ENCODE data around the gene MROH2A.
A peak's percentile ranks its signal among the peaks of the same experiment; 100 is the strongest.
"Not testable (repeated sequence)": the region's sequence is repeated elsewhere in the genome, so short reads cannot be mapped to it uniquely, and the experiment has no call there.

Gene MROH2A

DNA sequence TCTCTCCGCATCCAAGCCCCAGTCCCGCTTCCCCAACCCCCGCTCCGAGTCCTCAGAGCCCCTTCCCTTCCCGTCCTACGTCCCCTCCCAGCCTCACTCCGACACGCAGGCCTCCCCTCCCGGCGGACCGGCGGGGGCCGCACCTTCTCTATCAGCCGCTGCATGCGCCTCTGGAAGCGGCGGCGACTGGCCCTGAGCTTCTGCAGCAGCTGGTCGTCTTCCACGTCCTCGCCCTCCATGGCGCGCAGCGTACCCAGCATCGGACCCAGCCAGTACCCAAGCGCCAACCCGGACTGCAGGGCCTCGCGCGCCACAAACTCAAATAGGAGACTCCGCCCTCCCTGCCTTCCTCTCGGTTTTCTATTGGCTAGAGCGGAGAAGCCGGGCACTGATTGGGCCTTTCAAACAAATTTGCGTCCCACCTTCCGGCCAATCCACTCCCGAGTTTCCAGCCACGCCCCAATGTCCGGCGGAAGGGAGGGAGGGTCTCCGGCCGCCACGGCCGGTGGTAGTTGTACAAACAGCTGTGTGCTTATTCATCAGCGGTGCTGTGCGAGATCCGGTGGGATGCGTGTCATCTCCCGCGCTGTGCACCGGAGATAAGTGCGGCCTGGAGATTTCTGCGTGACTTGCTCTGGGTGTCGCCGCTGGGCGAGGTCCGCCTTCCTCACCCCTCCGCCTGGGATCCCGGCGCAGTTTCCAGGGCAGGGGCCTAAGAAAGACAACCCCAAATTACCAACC lies 76.3 kb downstream of the MROH2A start, which contains the start of gene HJURP:
Gene HJURP (minus strand): TSS at position 295 of the 741 bp plus-strand sequence. CDS start 35 bp downstream, at position 260.
- DNase-seq (ENCODE audit: low read depth in 2 of 2) = peak; percentile 80 to 88

DNA sequence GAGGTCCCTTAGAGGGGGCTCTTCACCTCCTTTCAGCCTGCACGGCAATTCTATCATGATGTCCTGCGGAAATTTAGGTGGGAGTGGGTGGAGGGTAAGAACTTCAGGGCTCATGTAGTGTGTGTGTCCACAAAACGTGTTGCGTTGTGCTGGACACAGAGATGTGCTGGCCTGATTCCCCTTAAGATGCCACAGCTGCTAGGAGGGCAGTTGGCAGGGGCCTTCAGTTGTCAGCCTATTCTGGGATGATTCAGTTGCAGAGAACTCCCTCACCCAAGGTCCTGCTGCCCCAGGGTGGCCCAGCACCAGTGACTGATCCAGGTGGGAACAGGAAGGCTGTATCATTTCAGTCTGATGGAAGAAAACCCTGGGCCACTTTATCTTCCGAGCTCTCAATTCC lies 77.2 kb downstream of the MROH2A start:
- DNase-seq (ENCODE audit: low read depth in 2 of 2) = no peak

DNA sequence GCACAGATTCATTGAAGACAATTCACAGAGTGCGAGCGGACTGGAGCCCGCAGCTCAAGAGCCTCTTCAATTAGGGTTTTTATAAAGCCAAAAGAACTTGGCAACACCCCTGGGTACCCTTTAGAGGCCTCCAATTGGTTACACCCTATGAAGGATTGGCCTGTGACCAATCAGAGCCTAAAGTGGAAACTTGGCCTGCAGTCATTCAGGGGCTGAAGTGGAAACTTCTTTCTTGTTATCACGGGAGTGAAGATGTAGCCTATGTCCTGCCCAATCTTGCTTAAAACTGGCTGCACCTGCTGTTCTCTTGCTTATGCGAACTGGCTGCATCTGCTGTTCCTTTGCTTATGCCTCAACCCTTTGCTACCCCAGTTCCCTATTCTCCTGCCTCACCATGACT lies 78.1 kb downstream of the MROH2A start:
- DNase-seq (ENCODE audit: low read depth in 2 of 2) = no peak

DNA sequence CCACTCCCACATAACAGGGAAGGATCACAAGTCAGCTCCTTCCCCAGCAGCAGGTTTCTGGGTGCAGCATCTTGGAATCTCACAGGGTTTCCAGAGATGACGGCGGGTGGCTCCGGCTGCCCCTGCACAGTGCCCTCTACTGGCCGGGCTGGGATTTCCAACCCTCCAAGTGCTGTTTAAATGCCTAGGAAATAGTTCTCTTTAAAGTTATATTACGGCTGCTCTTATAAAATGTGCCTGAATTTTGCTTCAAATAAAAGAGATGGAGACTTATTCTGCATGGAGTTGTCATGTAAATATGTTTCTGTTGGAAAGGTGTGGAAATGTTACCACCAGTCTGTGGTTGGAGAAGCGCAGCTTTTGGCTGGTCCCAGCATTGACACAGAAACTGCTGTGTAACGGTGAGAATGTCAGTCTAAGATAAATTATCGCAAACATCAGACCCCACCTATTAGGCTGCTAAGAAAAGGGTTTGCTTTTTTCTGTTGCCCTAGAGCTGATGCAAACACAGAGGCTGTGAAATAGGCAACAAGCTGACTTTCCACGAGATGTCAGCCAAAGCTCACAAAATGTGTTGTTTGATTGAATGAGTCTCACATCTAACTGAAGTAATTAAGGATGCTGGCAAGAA lies 79.5 kb downstream of the MROH2A start:
- peak; percentile 45 to 57 for DNase-seq (ENCODE audit: low read depth in 2 of 2)

DNA sequence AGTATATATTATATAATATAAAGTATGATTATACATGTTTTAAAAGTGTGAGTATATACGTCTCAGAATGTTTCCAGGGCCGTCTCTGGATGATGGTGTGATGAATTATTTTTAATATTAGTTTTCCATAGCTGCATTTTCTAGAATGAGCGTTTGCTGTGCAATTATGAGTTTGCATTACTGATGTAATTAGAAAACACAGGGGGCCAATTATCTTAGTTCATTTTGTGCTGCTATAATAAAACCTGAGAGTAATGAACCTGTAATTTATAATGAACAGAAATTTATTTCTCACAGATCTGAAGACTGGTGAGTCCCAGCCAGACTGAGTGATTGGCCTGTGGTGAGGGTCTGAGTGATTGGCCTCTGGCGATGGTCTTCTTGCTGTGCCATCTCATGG lies 80.2 kb downstream of the MROH2A start:
- no peak for DNase-seq (ENCODE audit: low read depth in 2 of 2)

DNA sequence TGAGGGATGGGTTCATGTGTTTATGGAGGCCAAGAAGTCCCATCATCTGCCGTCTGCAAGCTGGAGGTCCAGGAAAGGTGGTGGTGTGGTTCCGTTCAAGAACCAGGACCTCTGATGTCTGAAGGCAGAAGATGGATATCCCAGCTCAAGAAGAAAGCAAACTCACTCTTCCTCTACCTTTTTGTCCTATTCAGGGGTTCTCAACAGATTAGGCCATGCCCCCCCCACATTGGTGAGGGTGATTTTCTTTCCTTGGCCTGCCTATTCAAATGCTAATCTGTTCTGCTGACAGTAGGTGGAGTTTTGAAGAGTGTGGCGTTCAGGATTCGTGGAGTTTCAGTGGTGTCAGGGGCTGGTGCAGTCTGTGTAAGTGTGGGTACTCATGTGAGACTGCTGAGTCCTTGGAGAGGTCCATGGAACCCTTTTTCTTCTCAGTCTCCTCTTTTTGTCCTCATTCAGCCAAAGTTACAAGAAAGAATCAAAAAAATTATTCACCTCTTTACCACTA lies 84.2 kb downstream of the MROH2A start:
- DNase-seq (ENCODE audit: low read depth in 2 of 2) = no peak

DNA sequence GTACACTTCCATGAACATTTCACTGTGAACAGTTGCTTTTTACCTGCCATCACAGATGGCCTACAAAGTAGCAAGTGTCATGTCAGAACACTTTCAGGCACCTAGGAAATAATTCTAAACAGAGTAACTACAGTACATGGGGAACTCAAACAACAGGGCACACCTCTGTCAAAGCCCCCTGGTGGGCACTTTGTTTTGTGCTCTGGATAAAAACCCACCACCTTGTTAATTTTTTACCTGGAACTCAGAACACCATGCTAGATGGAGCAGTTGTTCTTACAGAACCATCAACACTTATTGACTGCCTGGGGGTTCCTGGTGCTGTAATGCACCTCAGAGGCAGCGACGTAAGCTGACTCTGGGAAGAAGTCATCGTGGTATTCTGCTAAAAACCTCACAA lies 87.7 kb downstream of the MROH2A start:
- DNase-seq (ENCODE audit: low read depth in 2 of 2) = no peak

DNA sequence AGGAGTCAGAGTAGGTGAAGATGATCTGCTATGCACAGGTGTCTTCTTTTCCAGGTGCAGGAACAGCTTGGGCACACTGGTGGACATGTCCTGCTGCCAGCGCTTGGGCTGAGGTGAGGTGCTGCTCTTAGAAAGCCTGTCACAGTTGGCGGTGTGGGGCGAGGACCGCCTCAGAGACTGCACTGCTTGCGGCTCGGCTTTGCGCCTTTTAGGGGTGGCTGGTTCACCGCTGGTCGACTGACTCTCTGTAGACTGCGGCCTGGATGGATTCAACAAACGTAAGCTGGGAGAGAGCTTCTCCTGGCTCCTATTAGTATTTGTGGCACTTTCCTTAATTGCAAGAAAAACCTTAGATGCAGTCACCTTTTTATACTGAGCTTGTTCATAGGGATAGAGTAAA lies 88.3 kb downstream of the MROH2A start:
- DNase-seq (ENCODE audit: low read depth in 2 of 2) = no peak

DNA sequence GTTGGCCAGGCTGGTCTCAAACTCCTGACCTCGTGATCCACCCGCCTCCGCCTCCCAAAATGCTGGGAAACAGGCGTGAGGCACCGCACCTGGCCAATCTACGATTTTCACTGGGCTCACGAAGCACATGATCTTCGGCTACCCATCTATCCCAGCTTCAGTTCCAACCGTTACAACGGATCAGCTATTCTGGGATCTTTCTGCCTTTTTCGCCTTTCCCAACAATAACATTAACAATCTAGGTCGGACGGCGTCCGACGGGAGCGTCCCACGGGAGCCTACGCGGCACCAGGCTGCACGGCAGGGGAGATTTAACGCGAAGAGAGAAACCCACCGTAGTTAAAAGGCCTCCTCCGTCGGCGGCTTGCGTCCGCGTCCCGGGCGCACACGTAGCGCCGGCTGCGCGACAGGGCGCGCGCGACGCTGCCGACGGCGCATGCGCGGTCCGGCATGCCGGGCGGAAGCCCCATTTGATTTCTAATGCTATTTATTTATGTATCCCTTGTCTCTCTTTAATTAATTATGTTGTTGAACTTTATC lies 89.9 kb downstream of the MROH2A start, which contains the start of gene MSL3B:
Gene MSL3B (minus strand): TSS at position 394 of the 540 bp plus-strand sequence.
- peak; percentile 28 to 33 for DNase-seq (ENCODE audit: low read depth in 2 of 2)

DNA sequence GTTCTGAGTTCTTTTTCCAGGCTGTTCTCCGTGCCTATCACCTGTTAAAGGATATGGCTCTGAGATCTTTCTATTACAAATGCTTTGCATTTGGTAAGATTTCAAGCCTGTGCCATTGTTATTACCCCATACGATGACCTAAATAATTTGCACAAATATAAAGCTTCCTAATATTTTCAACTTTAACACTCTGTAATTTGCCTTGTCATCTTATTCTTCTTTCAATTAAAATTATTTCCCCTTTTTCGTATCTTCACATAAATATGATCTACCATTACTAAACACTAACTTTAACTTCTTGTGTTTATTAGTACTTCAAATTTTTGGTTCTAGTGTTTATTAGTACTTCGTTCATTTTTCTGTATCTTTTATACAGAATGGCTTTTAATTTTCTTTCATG lies 93.3 kb downstream of the MROH2A start:
- no peak for DNase-seq (ENCODE audit: low read depth in 2 of 2)

DNA sequence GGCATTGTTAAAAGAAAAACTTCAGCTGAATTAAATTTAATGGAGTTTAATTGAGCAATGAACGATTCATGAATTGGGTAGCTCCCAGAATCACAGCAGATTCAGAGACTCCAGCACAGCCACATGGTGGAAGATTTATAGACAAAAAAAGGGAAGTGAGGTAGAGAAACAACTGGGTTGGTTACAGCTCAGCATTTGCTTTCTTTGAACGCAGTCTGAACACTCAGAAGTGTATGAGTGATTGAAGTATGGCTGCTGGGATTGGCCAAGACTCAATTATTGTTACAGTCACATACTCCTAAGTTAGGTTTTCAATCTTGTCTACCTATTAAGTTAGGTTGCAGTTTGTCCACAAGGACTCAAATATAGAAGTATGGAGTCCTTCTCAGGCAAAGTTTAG lies 94.0 kb downstream of the MROH2A start:
- DNase-seq (ENCODE audit: low read depth in 2 of 2) = not testable (repeated sequence)

DNA sequence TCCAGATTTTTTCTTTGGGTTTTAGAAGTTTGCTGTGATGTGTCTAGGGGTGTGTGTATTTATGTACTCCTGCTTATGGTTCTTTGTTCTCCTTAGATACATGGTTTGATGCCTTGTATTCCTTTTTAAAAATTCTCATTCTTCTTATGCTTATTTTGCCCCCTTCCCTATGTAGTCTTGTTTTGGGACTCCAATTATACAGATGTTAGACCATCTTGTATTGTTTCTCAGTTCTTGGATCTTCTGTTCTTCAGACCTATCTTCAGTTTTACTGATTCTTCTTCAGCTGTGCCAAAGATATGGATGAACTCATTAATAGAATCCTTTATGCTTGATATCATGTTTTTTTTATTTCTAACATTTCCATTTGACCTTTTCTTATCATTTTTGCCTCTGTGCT lies 104.2 kb downstream of the MROH2A start:
- no peak for DNase-seq (ENCODE audit: low read depth in 2 of 2)

All from activated CD4-positive, alpha-beta T cell treated with anti-CD3 and anti-CD28 coated beads for 24 hours (primary cell).